Activated T-cell treated with anti-CD3 and anti-CD28 coated beads for 48 hours (primary cell): ENCODE data around the gene ITGA2B.
"Not testable (repeated sequence)": the region's sequence is repeated elsewhere in the genome, so short reads cannot be mapped to it uniquely, and the experiment has no call there.

Source experiments
- DNase-seq: peaks from one replicate; pipeline ENCODE4 v3.0.0-alpha.2; 2020; ENCODE audit warnings: low read depth

The ITGA2B gene

DNA sequence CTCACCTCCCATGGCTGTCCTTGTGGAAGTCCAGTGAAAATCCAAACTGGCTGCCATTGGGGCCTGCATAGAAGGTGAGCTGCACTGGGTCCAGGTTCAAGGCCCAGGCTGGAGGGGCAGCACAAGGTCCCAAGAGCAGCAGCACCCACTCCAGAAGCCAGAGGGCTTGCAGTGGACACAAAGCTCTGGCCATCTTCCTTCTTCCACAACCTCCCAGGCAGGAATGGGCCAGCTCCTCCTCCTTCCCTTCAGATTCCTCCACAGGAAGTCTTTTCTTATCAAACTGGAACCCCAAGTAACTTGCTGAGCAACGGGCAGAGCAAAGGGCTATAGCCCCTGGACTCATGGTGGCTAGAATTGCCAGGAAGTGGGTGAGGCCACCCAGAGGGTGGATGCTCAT, at the start of gene ITGA2B:
TSS of gene ITGA2B (minus strand) at position 369 of the 400 bp plus-strand sequence. CDS start at position 193, 176 bp downstream.
- DNase-seq = no peak

DNA sequence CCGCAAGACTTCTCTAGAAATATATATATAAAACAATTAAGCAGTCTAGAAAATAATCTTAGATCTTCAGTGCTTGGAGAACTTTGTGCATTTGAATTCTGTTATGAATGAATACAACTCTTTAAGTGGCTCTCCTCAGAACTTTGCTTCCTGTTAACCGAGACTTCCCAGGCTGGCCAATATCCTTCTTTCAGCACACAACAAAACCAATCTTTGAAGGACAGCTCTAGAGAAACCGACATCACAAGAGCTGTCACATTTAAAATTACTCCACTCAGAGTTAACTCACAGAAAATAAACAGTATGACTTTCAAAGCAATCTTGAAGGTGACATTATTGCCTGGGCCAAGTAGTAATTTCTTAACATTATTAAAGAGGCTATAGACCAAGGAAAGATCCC, 49.7 kb upstream of the ITGA2B start:
- no peak for DNase-seq

DNA sequence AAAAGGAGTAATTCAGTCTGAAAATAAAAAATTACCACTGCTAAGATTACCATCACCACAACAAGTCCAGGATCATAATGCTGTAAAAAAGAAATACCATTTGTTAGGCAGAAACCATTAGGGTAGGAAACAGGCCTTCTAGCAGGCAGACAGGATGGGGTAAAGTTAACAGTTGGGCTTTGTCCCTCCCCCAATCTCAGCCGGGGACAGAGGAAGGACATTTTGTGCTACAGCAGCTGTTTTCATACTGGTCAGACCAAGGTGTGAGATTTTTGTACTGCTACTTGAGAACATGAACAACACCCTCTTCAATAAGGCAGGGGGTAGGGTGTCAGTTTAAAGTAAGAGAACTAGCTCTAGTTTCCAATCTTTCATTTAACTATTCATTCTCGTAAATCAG, 49.2 kb upstream of the ITGA2B start:
- no peak for DNase-seq

DNA sequence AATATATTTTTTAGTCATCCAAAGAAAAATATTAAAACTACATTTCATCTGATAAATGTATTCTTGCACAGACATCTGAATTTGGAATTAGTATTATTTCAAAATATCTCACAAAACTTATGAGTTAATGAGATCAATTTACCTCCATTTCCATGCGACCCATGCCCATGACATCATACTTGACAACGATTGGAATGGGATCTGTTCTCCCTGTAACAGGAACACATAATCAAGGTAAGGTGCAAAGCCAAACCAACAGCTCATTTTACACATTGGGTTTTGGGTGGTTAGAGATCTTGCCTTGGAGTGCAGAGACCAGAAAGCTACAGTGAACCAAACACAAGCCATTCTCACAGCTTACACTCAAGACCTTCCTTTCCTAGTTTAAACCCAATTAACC, 46.9 kb upstream of the ITGA2B start:
- DNase-seq = no peak

DNA sequence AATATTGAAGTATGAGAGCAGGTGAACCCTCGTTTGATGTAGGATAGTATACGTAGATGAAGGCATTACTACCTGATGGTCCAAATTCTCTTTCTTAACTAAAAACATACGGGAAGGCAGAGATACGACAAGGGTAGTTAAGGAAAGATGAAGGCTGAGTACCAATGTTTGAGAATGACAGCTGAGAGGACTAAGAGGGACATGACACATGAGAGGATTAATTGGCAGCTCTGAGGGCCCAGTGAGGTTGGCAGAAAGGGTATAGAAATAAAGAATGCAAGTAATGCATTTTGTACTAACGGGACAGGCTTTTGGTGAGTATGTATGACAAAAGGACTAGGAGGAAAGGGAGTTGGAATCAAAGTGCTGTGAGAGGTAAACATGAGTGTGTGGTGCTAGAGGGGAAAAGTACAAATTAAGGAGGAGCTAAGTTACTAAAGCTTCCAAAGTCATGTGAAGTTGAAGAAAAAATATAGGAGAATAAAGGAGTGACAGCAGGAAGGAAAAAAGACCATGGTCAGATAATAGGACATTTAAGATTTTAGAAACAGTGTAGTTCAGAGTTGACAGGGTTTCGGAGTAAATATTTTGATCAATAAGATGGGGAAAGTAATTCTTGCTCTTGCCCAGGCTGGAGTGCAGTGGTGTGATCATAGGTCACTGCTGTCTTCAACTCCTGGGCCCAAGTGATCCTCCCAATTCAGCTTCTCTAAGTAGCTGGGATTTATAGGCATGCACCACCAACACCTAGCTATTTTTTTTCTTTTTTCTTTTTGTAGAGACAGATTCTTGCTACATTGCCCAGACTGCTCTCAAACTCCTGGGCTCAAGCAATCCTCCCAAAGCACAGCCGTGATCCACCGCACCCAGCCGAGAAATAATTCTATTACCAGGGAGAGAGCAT, 43.1 kb upstream of the ITGA2B start:
- no peak for DNase-seq

DNA sequence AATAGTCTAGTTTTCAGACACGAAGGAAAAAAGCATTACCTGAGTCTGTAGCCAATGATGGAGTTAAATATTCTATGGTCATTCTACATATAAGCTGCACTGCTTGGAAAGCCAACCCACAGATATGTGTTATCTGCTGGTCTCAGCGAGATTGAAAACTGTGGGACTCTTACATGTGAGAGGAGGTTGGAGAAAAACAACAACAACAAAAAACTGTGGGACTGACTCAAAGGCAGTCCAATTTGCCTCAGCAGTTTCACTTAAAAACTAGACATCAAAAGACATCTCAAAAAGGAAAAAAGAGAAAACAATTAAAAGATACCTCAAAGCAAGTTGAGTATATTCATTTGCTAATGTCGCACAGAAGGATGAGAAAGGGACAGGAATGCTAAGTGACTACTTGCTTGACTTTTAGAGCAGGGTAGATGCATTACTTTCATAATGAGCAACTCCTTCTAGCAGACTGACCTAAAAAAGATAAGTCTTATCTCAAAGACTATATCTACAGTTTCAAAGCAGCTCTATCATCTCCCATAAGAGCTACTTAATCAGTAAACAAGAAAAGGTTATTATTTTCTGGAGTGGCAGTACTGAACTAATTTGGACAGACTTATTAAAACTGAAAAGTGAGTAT, 35.5 kb upstream of the ITGA2B start:
- no peak for DNase-seq

DNA sequence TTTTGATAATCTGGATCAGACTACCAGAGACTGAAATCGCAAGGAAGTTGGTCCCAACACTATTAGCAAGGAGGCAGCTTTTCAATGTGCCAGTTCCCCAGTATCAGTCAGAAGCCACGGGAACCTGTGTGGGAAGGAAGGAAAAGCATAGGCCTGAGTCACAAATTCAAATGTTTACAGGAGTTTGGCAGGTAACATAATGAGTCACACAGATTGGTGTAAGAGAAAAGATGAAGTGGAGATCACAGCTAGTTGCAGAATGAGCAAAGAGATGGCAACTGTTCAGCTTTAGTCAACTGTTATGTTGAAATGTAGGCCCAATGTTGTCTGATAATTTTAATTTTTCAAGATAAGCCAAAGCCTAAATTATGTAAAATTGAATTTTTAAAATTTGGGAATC, 28.1 kb upstream of the ITGA2B start:
- no peak for DNase-seq

DNA sequence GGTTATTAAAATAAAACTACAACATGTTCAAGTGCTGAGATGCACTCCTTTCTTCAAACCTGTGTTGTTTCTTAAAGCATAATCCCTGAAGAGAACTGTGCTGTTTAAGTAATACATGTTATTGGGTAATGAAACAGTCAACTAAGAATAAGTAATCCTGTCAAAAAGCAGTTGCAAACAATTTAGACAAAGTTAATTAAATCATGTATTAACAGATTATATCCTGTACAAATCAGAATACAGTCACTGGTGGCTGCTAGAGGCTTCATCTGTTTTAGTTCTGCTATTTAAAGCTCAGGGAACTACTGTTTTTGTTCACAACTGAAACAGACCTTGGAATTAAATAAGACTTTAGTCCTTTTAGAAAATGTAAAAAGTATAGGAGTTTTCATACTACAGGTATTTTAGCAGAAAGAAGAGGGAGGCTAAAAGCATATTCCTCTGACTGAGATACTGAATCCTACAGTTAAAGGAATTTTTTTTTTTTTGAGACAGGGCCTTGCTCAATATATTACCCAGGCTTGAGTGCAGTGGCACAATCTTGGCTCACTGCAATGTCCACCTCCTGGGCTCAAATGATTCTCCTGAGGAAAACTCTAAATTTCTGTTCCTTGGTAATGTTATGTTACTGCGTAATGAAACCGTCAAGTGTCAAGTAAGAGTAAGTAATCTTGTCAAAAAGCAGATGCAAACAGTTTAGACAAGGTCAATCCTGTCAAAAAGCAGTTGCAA, 27.3 kb upstream of the ITGA2B start:
- DNase-seq = no peak

DNA sequence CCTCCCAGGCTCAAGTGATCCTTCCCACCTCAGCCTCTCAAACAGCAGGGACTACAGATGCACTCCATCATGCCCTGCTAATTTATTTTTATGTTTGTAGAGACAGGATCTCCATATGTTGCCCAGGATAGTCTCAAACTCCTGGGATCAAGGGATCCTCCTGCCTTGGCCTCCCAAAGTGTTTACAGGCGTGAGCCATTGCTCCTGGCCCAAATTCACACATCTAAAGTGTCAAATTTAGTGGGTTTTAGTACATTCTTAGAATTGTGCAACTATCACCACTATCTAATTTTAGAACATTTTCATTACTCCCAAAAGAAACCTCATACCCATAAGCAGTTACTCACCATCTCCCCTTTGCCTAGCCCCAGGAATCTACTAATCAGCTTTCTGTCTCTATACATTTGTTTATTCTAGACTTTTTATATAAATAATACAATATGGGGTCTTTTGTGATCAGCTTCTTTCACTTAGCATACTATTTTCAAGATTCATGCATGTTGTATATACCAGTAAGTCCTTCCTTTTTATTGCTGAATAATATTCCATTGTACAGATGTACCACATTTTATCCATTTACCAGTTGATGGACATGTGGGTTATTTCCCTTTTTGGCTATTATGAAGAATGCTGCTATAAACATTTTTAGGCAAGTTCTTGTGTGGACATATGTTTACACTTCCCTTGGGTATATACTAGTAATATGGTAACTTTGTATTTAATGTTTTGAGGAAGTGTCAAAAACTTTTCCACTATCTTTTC, 25.1 kb upstream of the ITGA2B start:
- DNase-seq = no peak

DNA sequence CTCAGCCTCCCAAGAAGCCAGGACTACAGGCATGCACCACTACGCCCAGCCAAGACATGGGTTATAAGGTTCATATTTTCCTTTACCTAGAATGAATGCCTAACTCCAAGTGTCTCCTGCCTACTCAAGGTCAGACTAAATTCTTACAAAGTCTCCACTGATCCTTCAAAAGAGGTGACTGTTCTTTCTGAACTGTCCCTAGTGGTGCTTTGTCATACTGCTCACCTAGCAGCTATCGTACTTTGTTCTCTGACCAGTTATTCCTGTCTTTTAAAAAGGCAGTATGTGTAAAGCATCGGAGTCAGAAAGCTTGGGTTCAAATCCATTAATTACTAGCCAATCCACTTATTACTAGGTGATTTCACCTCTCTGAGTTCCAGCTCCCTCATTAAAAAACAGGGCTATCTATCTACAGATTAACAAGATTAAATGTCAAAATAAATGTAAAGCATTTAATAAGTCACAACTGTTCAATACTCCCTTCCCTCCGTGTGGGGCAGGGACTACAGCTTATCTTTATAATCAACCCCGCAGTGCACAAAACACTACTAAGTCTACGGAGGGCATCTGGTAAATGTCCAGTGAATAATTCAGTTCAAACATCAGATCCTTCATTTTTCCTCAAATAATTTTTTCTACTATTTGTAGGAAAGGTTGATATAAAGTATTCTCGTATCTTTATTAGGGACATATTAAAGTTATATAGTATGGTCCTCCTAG, 20.0 kb upstream of the ITGA2B start:
- DNase-seq = no peak

DNA sequence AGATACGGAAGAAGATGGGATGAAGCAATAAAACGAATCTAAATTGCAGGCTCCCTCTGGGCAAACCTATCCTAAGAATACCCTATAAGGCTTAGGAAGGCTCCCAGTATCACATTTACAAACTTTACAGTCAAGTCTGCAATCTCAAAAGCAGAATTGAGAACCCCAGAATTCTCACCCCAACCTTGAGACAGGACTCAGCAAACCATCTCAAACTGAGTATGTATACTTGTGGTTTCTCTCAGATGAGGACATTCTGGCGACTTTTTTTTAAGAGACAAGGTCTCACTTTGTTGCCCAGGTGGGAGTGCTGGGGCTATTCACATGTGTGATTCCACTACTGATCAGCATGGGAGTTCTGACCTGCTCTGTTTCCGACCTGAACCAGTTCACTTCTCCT, 19.3 kb upstream of the ITGA2B start:
- DNase-seq = no peak

DNA sequence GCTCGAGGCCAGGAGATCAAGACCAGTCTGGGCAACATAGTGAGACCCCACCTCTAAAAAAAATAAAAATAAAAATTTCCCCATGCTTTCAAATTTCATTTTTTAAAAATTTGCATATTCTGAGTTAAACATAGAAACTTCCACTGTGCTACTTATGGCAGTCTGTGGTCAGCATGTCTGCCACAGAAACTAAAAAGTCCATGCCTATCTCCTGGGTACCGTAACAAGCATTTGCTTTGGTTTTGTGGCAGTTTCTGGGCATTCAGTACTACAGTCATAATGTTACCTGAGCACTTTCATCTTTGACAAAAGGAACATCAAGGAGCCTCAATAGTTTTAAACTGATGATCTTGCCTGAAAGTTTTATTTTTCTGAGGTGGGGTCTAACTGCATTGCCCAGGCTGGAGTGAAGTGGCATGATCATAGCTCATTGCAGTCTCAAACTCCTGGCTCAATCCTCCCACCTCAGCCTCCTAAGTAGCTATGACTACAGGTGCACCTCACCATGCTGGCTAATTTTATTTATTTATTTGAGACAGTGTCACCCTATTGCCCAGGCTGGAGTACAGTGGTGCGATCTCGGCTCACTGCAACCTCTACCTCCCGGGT, 13.2 kb upstream of the ITGA2B start:
- no peak for DNase-seq

DNA sequence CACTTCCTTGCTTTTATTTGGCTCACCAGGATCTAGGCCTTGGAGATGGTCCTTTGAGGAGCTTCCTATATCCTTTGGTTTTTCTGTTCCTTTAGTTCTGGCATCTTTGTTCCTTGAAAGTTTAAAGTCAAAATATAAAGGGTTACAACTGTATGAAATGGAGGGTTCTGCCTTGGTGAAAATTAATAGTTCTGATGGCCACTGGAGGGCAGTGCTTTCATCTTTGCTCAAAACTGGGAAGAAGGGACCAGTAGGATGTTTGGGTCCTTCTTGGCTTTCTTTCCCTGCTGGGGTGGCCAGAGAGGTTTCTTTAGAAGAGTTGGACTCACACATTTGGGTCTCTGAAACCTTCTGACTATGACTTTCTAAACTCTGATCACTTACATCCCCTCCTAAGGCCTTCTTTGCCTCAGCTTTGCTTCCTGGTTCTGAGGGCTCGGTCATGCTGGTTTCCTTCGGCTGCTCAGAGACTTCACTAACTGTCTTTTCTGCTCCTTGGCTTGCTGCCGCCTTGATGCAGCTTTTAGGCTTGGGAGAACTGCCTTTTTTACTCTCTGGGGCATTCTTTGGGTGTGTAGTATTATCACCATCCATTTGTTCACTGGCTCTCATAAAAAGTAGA, 10.9 kb upstream of the ITGA2B start:
- DNase-seq = no peak

DNA sequence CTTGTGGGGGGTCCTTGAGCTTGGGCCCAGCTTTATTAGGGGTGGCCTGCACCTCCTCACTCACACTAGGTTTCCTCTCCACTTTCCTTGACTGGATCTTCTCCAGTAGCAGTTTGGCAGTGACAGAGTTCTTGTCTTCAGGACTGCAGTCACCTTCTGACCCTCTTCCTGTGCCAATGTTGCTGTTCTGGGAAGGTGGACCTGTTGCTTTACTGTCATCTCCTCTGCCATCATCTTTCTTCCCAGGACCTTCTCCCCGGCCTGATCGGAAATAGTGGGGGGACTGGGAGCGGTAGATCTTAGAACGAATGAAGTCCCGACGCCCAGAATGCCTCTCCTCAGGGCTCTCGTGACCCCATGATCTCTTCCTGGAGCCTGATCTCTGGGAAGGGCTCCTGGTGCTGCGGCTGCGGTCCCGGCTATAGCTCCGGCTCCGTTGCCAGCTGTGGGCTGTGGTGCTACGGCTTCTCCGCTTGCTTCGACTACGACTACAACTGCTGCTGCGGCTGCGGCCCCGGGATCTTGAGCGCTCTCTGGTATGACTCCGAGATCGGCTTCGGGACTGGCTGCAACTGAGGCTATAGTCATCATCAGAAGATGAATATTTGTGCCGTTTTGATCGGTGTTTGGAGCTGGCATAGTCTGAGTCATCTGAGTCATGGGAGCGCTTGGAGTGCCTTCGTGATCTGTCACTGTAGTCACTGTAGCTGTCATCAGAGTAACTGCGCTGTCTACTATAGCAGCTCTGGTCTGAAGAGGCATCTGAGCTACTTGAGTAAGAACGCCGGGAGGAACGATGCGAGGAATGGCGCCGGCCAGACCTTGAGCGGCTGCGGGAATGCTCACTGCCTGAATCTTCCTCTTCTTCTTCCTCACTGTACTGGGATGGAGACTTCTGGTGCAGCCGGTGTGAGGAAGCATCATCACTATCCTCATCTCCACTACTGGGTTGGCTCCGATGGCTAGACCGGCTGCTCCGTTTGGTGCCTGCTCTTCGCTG, 9.5 kb upstream of the ITGA2B start:
- no peak for DNase-seq

DNA sequence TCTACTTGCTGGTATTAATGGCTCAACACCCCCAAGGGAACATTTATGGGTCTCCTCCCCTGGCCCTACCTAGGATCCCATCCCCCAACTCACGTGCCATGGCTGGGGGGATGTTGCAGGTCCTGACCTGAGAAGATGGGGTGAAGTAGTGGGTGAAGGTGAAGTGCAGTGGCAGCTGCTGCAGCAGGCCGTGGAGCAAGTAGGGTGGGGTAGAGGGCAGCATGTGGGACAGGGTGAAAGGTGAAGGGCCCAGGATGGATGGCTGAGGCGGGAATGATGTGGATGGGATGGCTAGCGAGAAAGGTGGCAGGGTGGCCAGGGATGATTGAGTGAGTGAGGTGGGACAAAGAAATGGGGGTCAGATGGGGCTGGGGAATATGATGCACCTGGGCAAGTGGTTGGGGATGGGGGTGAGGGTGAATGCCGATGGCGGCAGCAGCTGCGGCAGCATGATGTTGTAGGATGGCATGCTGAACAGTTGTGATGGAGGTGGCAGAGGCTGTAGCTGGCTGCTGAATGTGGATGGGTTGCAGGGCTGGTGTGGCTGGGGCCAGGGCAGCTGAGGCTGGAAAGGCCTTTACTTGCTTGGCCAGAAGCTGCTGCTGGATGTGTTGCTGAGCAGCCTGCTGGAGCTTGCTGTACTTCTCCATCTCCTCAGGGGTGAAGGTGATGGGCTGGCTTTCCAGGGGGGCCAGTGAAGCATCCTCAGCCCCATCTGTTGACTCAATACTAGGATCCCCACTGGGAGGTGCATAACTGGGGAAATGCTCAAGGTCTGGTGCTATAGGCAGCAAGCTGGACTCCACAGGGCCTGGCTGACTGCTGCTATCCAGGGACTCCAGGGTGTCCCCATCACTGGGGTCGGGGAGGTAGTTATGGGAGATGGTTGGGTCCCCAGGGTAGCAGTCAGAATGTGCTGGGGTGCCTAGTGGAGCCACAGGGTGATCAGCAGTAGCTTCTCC, 8.3 kb upstream of the ITGA2B start:
- DNase-seq = no peak

DNA sequence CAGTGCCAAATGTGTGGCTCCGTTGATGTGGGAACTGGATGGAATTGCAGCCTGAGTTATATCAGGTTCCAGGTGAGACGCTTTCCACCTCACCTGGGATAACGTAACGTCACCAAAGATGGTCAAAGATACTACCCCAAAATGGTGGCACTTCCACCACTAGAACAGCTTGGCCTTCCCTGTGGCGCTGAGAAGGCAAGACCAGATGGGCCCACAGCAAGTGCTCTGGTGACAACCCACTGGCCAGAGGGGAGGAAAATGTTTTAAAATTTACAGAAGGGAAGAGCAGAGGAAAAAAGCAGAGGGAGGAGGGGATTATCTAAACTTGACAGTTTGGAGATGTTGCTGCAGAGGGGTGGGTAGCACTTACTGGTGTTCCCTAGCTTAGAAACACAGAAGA, 7.5 kb upstream of the ITGA2B start:
- DNase-seq = no peak

DNA sequence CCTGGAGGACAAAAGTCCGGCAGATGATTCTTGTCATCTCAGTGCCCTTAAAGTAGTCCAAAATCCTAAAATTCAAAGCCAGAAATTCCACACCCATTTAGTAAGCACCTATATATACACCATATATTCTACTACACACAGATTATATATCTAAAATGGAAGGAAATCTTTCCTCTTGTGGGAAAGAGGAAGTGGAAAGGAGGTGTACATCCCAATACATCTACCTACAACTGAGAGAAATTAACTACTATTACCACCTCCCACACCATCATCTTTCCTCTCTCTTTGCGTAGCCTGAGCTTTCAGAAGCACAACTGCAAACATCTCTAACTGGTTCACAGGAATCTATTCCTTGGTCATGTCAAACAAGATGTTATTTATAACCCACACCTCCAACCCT, 5.4 kb upstream of the ITGA2B start:
- no peak for DNase-seq

DNA sequence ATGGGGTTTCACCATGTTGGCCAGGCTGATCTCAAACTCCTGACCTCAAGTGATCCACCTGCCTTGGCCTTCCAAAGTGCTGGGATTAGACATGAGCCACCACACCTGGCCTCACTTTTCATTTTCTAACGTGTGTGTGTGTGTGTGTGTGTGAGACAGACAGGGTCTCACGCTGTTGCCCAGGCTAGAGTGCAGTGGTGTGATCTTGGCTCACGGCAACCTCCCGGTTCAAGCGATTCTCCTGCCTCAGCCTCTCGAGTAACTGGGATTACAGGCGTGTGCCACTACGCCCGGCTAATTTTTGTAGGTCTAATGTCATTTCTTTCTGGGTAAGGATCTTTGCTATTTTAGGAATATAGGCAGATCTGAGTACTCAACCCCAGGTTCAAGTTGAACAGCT, 4.7 kb upstream of the ITGA2B start:
- DNase-seq = not testable (repeated sequence)
